HT-29 (cell line): ENCODE data around the gene SRC. TPM values are rescaled to one million over a fixed set of nuclear protein-coding genes. Genes with fewer than 3 reads are reported as not detected.

Experiments used
- DNase-seq: peaks from one replicate; pipeline ENCODE4 v3.0.0-alpha.2; 2015; ENCODE audit warnings: low spot score
- total RNA-seq: library from RNA; depleted of rRNA; stranded (reverse); fragments of >200 nt; shearing (Covaris generic); gene quantifications from 2 replicates; pipeline ENCODE4 v1.2.3, GENCODE V29; 2014

Gene SRC
- total RNA-seq, 1 experiment from 2014 or later: 161 TPM

GRCh38 chr20:37349517-37350491, 3.9 kb downstream of the SRC start:
- DNase-seq: no peak

- no peak for DNase-seq
These were observed 5.0 kb downstream of the SRC start for GRCh38 chr20:37350649-37351574.

- no peak for DNase-seq
These were observed 6.0 kb downstream of the SRC start for GRCh38 chr20:37351689-37352607.

GRCh38 chr20:37352608-37352980, 6.7 kb downstream of the SRC start:
- DNase-seq: no peak

GRCh38 chr20:37353285-37353849, 7.4 kb downstream of the SRC start:
- no peak for DNase-seq

GRCh38 chr20:37354210-37355195, 8.6 kb downstream of the SRC start:
- no peak for DNase-seq

- DNase-seq: no peak
These were observed 9.6 kb downstream of the SRC start for GRCh38 chr20:37355252-37356180.

- no peak for DNase-seq
These were observed 10.4 kb downstream of the SRC start for GRCh38 chr20:37356387-37356786.

- DNase-seq: no peak
These were observed 11.0 kb downstream of the SRC start for GRCh38 chr20:37356961-37357371.

GRCh38 chr20:37357481-37358365, 11.8 kb downstream of the SRC start:
- DNase-seq: no peak

GRCh38 chr20:37358366-37359150, 12.6 kb downstream of the SRC start:
- peak; percentile 47 for DNase-seq

GRCh38 chr20:37359331-37359730, 13.4 kb downstream of the SRC start:
- no peak for DNase-seq

GRCh38 chr20:37359836-37360235, 13.9 kb downstream of the SRC start:
- DNase-seq: no peak

GRCh38 chr20:37360391-37361115, 14.6 kb downstream of the SRC start:
- no peak for DNase-seq

- DNase-seq: no peak
These were observed 15.4 kb downstream of the SRC start for GRCh38 chr20:37361336-37361735.

- no peak for DNase-seq
These were observed 16.4 kb downstream of the SRC start for GRCh38 chr20:37362231-37362792.
